Activated effector memory CD4-positive, alpha-beta T cell treated with anti-CD3 and anti-CD28 coated beads, Interleukin-2, amount 50 U/mL, for 16 hours (primary cell): ENCODE measurements around the gene CNDP2.
"Not testable (repeated sequence)": the region's sequence is repeated elsewhere in the genome, so short reads cannot be mapped to it uniquely, and the experiment has no call there.

Experiments used
- DNase-seq: peaks from one replicate; pipeline ENCODE4 v3.0.0-alpha.2; 2020

Gene CNDP2

DNA sequence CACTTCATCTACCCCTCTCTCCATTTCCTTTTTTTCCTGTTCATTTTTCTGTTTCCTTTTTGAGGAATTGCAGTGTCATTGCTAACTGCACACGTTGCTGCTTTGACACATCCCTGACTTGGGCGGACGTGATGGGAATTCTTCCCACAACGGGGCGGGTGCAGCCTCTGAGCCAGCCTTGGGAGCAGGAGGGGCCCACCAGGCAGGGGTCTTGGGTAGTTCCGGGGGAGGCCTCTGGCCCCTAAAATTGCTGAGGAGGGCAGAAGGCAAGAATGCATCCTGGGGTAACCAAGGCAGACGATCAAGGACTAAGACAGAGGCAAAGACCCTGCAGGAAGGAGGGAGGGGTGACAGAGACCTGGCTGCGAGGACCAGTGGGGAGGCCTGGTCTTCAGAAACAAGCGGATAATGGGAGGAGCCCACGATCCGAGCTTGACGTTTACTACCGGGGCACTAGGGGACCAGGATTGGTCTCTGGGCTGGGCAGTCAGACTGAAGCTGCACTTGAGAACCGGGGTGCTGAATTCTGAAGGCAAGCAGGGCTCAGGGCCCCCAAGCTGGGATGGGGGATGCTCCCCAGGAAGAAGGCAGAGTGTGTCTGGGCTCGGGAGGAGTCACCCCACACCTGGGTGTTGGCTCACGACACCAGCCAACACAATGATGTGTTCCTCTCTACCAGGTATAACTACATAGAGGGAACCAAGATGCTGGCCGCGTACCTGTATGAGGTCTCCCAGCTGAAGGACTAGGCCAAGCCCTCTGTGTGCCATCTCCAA is 23.3 kb downstream of the CNDP2 start:
- DNase-seq = no peak

DNA sequence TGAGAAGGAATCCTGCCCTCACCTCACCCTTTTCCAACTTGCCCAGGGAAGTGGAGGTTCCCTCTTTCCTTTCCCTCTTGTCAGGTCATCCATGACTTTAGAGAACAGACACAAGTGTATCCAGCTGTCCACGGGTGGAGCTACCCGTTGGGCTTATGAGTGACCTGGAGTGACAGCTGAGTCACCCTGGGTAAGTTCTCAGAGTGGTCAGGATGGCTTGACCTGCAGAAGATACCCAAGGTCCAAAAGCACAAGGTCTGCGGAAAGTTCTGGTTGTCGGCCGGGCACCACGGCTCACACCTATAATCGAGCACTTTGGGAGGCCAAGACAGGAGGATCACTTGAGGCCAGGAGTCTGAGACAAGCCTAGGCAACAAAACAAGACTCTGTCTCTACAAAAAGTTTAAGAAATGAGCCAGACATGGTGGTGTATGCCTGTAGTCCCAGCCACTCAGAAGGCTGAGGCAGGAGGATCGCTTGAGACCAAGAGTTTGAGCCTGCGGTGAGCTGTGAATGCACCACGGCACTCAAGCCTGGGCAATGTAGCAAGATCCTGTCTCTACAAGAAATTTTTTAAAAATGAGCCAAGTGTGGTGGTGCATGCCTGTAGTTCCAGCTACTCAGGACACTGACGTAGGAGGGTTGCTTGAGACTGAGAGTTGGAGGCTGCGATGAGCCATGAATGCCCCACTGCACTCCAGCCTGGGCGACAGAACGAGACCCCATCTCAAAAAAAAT is 24.1 kb downstream of the CNDP2 start:
- DNase-seq = no peak

DNA sequence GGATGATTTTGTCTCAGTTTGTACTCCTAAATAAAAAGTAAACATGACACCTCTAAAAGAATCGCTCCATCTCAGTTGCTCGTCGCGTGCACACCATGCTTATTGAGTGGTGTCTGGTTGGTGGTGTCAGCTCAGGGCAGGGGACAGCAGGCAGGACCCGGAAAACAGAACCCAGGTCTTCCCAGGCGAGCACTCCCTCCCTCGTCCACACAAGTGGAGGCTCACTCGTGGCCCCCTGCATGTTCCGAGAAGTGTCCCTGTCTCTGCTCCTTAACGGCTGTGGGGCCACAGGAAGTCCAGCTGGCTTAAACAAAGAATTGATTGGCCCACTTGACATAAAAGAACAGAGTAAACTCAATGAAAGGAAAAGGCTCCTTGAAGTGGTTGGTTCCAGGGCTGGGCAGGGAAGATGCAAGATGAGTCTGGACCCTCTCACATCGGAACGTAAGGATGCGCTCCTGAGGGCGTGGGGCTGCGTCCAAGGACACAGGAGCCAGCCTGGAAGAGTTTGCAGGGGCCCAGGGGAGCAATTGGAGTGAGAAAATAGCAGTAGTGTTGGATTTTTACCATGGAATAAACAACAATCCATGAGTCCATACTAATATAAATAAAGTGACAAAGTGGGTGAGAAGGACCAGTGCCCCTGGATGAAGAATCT is 25.0 kb downstream of the CNDP2 start:
- no peak for DNase-seq

DNA sequence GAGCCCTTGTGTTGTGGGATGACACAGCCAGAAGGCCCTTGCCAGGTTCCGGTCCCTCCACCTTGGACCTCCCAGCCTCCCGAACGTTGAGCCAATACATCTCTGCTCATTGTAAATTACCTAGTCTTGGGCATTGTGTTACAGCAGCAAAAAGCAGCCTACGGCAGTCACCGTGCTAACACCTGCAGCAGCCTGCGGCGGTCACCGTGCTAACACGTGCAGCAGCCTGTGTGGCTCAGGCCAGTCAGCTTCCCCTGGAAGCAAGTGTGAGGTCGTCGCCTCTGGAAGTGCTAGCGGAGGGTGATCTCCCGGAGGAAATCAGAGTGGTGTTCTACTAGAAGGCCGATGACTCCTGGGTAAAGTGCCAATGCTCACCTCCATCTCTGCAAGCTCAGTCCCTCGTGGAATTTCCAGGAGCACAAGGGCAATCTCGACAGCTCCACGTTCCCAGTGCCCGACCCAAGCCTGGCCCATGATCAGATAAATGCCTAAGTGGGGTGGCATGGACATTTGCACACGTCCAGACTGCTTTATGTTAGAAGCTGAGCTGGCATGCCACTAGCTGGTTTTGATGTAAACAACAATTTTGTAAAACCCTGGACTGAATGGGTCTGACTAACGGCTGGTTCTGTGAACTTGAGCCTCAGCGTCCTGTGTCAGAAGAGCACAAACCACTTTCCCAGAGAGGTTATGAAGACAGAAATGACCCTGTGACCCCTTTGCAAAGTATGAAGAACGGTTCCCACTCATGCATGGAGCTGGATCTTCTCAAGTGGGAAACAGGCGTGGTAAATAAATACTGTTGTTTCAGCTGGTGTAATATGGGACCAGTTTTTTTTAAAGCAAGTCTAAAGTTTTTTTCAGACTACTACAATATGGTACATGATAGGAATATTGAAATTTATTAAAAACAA is 26.7 kb downstream of the CNDP2 start:
- DNase-seq = no peak

DNA sequence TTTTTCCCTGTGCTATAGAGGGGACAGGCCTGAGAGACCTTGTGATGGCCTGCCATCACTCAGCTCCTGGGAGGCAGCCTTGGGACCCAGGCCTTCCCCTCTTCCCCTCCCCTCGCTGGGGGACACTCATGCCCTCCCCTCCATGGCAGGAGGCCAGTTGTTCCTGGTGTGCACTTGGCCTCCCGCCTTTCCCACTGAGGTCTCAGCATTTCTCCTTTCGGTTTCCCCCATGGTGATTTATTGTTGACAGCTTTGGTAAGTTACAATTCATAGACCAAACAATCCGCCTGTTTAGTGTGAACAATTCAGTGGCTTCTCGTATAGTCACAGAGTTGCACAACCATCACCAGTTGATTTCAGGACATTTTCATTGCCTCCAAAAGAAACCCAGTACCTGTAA is 27.9 kb downstream of the CNDP2 start:
- DNase-seq = no peak

DNA sequence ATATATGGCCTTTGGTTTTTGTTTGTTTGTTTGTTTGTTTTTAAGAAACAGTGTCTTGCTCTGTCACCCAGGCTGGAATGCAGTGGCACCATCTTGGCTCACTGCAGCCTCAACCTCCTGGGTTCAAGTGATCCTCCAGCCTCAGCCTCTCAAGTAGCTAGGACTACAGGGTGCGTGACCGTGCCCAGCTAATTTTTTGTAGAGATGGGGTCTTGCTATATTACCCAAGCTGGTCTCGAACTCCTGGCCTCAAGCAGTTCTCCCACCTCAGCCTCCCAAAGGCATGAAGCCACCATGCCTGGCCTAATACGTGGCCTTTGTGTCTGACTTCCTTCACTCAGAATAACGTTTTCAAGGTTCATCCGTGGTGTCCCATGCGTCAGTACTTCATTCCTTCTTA is 28.8 kb downstream of the CNDP2 start:
- not testable (repeated sequence) for DNase-seq

DNA sequence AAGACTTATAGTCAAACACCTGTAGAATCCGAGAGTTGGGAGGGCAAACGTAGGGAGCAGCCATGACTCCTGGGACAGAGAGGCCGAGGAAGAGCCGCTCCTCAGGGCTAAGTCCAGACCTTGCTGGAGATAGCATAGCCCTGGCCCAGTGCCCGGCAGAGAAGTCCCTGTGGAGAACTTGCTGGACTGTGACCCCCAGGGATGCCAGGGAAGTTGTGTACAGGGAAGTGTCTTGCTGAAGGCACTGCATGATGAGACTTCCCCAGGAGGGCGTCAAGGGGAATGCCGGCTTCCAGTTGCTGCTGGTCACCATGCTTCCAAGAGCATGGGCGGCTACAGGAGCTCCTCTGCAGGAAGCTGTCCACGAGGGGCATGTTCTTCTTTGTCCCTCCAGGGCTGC is 29.6 kb downstream of the CNDP2 start:
- DNase-seq = no peak

DNA sequence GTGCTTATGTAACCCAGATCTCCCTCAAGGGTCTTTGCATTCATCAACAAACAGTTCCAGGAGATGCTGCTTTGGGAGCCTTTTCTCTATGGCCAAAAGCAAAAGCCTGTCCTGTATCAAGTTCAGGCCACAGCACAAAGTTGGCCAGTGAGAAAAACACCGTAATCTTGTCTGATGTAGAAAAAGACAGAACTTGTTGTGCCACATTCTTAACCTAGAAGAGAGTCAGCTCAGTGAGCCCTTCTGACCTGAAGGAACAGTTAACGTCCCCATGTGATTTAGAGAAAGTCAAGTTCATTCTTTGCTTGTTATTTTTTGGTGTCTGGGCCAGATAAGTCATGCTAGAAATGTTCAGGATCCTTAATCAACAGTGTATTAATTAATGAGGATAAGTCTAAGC is 30.3 kb downstream of the CNDP2 start:
- DNase-seq = no peak

DNA sequence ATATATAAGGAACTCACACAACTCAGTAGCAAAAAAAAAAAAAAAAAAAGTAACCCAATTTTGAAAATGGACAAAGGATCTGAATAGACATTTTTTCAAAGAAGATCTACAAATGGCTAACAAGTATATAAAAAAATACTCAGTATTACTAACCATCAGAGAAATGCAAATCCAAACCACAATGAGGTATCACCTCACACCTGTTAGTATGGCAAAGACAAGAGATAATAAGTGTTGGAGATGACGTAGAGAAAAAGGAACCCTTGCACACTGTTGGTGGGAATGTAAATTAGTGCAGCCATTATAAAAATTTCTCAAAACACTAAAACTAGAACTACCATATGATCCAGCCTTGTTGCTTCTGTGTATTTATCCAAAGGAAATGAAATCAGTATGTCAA is 32.3 kb downstream of the CNDP2 start:
- no peak for DNase-seq

DNA sequence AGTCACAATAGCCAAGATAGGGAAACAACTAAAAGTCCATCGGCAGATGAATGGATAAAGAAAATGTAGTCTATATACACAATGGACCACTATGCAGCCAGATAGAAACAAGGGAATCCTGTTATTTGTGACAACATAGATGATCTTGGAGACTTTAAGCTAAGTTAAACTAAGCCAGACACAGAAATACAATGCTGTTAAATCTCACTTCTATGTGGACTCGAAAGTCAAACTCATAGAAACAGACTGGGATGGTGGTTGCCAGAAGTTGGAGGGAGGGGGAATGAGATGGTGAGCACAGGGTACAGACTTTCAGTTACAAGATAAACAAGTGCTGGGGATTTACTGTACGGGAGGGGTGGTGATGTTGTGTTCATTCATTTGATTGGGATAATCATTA is 32.8 kb downstream of the CNDP2 start:
- DNase-seq = no peak

DNA sequence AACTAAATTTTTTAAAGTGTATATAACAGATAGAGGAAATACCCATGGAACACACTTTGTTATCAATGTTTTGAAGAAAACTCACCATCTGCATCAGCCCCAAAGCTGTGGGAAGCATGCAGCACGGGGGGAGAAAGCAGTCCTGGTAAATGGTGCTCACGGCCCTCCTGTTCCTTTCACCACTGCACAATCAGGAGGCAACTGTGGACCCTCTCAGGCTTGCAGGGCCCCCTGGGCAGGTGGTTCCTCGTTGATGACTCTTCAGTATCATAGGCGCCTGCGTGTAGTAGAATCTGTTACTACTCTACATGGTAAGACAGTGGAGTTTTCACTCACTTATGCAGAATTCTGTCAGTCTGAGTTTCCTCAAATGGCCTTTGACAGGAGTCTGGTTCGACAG is 33.2 kb downstream of the CNDP2 start:
- no peak for DNase-seq

DNA sequence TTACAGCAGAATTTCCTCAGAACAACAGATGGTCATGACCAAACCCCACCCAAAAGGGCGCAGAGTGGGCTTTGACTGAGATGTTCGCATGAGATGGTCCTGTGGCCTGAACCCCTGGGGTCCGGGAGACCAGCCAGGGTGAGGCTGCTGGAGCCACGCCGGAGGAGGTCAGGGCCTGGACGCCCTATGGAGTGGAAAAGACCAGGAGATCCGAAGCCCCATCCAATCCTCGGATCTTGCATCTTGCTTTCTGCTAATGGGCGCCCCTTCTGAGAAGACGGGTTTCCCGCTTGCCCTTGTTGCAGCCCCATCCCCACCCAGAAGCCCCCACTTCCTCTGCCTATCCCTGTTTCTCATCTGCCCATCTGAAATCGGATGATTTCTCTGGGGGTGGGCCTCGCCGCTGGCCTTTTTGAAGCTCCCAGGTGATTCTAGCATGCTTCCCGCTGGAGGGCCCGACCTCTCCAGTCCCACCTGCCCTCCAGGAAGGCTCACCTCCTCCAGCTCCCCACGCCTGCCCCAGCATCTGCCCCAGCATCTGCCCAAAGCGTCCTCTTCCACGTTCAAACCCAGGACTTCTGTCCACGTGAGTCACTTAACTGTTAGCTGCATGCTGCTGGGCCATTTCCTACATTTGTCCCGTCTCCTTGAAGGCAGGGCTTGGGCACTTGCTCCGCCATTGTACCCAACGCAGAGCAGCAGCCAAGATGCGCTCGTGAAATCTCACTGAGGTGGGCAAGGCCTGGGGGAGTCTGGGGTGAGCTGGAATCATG is 33.8 kb downstream of the CNDP2 start:
- DNase-seq = peak; percentile 12

DNA sequence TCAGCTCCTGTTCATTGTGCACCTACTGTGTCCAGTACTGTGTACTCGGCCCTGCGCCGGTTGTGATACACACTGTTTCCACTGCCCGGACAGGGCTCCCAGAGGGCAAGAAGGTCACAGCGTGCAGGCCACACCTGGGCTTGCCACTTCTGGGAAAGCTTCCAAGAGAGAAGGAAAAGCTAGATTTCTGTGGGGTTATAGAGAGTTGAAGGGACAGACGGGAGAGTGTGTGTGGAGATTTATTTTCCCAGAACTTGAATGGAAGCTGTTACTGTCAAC is 34.4 kb downstream of the CNDP2 start:
- DNase-seq = peak; percentile 60

DNA sequence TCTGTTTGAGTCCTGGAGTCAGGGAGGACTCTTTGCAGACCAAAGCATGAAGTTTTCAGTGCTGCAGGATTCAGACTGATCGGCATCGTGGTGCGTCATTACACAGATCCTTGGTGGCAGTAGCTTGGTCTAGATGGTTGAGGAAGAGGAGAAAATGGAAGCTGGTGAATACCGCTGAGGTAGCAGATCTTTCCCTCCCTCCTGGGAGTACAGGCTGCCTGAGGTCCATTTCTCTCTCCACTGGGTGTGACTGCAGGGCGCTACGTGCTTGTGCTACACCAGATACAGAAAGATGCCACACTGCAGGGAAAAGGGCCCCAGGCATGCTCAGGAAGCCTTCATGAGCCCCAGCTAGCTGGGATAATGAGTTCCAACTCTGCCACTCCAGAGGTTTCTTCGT is 34.9 kb downstream of the CNDP2 start:
- DNase-seq = peak; percentile 53

DNA sequence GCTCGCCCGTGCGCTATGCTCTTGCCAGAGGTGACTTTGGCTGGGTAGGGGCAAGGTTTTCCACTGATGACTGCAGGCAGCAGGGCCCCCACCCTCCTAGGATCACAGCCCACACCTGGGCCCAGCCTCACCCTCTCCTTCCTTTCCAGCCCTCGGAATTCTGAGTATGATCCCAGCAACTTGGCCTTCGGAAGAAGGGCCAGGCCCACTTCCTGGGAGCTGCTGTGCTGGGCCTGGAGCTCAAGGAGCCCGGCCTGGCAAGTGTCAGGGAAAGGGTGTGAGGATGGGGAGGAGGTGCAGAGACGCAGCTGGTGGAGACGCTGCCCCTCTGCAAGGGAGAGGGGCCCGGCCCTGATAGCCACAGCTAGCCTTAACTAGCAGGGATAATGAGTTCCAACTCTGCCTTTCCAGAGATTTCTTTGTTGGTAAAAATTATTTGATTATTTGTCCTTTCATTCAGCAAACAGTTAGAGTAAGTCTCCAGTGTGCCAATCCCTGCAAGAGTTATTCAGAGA is 36.4 kb downstream of the CNDP2 start:
- DNase-seq = no peak

DNA sequence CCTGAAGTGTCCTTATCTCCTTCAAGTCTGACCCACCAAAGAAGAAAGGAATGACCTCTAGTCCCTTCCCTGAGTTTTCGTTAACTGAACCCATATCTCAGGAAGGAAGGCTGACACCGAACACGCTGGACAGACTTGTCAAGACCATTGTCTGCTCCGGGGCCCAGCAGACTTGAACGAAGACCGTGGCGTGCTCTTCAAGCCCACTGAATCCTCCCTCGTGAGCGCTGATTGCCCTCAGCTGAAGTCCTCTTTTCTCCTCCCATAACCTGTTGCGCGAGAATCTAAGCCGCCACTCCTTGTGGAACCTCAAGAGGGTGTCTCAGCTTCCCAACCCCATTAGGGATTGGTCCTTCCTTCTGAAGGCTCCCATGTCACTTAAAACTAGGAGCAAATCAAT is 37.5 kb downstream of the CNDP2 start:
- no peak for DNase-seq

DNA sequence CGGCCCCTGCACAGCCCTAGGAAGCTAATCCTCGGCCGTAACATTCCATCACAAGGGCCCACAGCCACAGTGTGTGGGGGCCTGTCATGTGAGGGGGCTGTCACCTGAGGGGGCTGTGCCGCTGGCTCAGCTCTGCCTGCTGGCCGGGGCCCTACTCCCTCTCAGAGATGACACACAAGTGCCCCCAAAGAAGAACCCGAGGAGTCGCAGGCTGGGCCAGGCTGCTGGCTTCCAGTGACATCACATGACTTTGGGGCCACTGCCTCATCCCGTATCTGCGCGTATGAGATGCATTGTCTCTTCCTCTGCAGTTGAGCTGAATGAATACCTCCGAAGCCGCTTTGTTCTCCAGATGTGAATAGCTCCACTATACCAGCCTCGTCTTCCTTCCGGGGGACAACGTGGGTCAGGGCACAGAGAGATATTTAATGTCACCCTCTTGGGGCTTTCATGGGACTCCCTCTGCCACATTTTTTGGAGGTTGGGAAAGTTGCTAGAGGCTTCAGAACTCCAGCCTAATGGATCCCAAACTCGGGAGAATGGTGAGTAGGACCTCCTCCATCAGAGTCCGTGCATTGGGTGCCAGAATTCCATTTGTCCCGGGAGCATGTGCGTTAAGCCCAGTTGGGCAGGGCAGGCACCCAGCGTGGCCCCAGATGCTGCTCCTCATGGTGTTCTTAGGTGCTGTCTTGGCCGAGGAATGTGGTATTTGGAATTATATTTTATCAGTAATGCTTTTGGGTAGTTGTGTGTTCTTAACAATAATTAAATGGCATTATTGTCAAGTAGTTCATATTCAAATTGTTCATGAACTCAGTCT is 38.2 kb downstream of the CNDP2 start, which contains the start of gene CNDP1:
TSS of gene CNDP1 (plus strand) at position 351 of the 820 bp plus-strand sequence. CDS start at position 519, 168 bp downstream.
- no peak for DNase-seq

DNA sequence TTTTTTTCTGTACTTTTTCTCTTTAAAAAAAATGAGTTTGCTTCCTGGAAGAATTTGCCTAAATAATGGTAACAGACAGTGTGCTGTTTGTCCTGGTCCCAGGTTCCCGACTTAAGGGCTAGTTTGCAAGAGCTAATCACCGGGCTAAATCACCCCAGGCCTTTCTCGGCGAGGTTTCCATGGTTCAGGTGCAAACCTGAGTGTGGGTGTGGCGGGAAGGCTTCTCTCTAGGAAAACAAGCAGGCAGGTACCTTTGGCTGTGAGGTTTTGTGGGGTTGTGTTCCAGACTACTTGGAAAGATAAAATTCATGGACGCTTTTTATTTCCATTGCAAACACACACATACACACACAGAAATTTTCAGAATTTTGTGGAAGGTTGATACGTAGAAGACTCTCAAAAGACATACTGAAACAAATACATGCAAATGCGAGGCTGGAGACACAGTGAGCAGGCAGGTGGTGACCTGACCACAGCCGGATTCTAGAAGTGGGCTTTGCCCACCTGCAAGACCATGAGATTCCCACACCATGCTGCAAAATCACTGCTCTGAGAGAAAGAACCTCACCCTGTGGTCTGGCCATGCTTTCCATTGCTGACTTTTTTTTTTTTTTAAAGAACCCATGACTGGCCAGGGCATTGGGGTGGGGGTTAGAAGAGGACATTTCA is 39.0 kb downstream of the CNDP2 start:
- no peak for DNase-seq

DNA sequence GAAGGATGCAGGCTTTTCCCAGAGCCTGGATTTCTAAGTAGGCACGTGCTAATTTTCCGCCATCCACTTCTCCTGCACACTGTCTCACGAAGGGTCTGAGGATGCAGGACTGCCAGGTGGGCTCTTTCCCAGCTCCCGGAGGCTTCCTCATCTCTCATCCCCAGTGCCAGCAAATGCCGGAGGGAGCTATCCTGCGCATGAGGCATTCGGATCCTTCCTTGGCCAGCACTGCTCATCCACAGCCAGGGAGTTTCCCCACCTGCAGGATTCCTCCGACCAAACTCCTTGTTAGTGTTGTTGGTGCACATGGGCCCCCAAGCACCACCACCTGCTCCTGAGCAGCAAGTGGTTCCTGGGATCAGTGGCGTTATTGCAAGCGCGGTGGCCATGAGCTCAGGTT is 43.1 kb downstream of the CNDP2 start:
- no peak for DNase-seq

DNA sequence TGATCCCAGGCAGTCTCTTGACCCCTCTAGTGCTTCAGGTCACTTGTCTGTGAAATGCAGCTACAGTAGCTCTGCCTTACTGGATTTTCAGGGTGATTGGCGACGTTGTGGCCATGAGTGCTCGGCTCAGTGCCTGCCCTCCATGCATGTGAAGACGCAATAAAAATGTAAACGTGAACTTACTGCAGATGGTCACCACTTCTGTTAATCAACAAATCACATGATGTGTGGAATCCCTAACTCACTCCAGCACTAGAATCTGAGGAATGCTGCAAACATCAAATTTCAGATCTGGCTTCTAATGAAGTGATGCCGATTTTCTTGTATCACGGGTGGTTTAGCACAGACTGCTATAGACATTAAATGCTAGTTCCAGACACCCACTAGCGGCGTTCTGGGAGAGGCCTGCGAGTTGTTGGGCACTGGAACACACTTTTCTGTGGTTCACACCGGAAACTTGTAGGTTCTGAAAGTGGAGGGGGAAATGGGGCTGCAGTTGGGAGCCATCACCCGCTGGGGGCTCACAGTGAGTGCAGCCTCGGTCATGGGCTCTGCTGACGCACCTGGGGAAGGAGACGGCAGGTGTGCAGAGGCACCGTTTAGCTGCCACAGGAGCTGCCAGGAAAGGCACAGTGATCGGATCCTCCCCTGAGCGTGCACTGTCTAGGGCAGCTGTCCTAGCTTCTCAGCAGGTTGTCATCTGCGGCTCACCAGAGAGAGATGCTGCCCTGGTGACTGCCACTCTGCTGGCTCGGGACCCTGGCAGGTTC is 44.7 kb downstream of the CNDP2 start:
- no peak for DNase-seq
